NB4 (cell line): ENCODE measurements around the gene GPR137B.

Experiments used
- CTCF ChIP-seq: IDR thresholded peaks from one replicate; pipeline ENCODE4 v1.5.1; 2012; ENCODE audit warnings: low read depth, low read length
- MAX ChIP-seq: IDR thresholded peaks from 2 replicates; pipeline ENCODE4 v1.6.1; 2011; ENCODE audit warnings: low read depth, low read length
- MYC ChIP-seq: IDR thresholded peaks from 2 replicates; pipeline ENCODE4 v1.6.1; 2011; ENCODE audit warnings: low read depth, low read length
- POLR2A ChIP-seq: IDR thresholded peaks from 2 replicates; pipeline ENCODE4 v1.6.1; 2011; ENCODE audit warnings: mild to moderate bottlenecking; ENCODE audit not compliant: insufficient read length; ENCODE audit errors: extremely low read depth

- TF ChIP-seq MAX (no peak), CTCF (no peak), POLR2A (no peak), MYC (no peak)
Observed at GRCh38 chr1:236257216-236257615, 114.9 kb downstream of the GPR137B start.
